ENCODE results near the gene RALGPS1. TPM values are rescaled to one million over a fixed set of nuclear protein-coding genes. Genes with fewer than 3 reads are reported as not detected.
A peak's percentile ranks its signal among the peaks of the same experiment; 100 is the strongest.

Gene RALGPS1
- total RNA-seq, 1 experiment from 2014 or later: 0.87 TPM

GRCh38 chr9:127185931-127186781 lies 271.6 kb downstream of the RALGPS1 start:
- in situ Hi-C loops (cut with HindIII; ENCODE audit: low pct_unique_long_range_greater_than_20kb, low sequenced_read_pairs): no loop called here

GRCh38 chr9:127186806-127187205 lies 272.2 kb downstream of the RALGPS1 start:
- no peak for DNase-seq (ENCODE audit: low read depth, low spot score)
- in situ Hi-C loops (cut with HindIII; ENCODE audit: low pct_unique_long_range_greater_than_20kb, low sequenced_read_pairs): no loop called here

More at GRCh38 chr9:127185931-127186781, 271.6 kb downstream of the RALGPS1 start:
- no peak for DNase-seq (ENCODE audit: low read depth, low spot score)

GRCh38 chr9:127187231-127187956 lies 272.8 kb downstream of the RALGPS1 start:
- in situ Hi-C loops (cut with HindIII; ENCODE audit: low pct_unique_long_range_greater_than_20kb, low sequenced_read_pairs): no loop called here
- DNase-seq (ENCODE audit: low read depth, low spot score): no peak

GRCh38 chr9:127188396-127188795 lies 273.8 kb downstream of the RALGPS1 start:
- in situ Hi-C loops (cut with HindIII; ENCODE audit: low pct_unique_long_range_greater_than_20kb, low sequenced_read_pairs): no loop called here
- no peak for DNase-seq (ENCODE audit: low read depth, low spot score)

- DNase-seq (ENCODE audit: low read depth, low spot score): no peak
- in situ Hi-C loops (cut with HindIII; ENCODE audit: low pct_unique_long_range_greater_than_20kb, low sequenced_read_pairs): no loop called here
These were observed 275.0 kb downstream of the RALGPS1 start for GRCh38 chr9:127189628-127190027.

GRCh38 chr9:127192744-127193143 lies 278.2 kb downstream of the RALGPS1 start:
- in situ Hi-C loops (cut with HindIII; ENCODE audit: low pct_unique_long_range_greater_than_20kb, low sequenced_read_pairs): no loop called here
- DNase-seq (ENCODE audit: low read depth, low spot score): no peak

- no peak for DNase-seq (ENCODE audit: low read depth, low spot score)
- in situ Hi-C loops (cut with HindIII; ENCODE audit: low pct_unique_long_range_greater_than_20kb, low sequenced_read_pairs): no loop called here
These were observed 278.9 kb downstream of the RALGPS1 start for GRCh38 chr9:127193483-127193882.

- in situ Hi-C loops (cut with HindIII; ENCODE audit: low pct_unique_long_range_greater_than_20kb, low sequenced_read_pairs): no loop called here
- DNase-seq (ENCODE audit: low read depth, low spot score): no peak
These were observed 280.5 kb downstream of the RALGPS1 start for GRCh38 chr9:127194881-127195713.

- in situ Hi-C loops (cut with HindIII; ENCODE audit: low pct_unique_long_range_greater_than_20kb, low sequenced_read_pairs): no loop called here
These were observed 281.6 kb downstream of the RALGPS1 start for GRCh38 chr9:127195976-127196825.

GRCh38 chr9:127196826-127197145 lies 282.2 kb downstream of the RALGPS1 start:
- in situ Hi-C loops (cut with HindIII; ENCODE audit: low pct_unique_long_range_greater_than_20kb, low sequenced_read_pairs): no loop called here
- no peak for DNase-seq (ENCODE audit: low read depth, low spot score)

More at GRCh38 chr9:127195976-127196825, 281.6 kb downstream of the RALGPS1 start:
- no peak for DNase-seq (ENCODE audit: low read depth, low spot score)

GRCh38 chr9:127197186-127197860 lies 282.7 kb downstream of the RALGPS1 start:
- in situ Hi-C loops (cut with HindIII; ENCODE audit: low pct_unique_long_range_greater_than_20kb, low sequenced_read_pairs): no loop called here
- no peak for DNase-seq (ENCODE audit: low read depth, low spot score)

GRCh38 chr9:127197861-127198430 lies 283.4 kb downstream of the RALGPS1 start:
- in situ Hi-C loops (cut with HindIII; ENCODE audit: low pct_unique_long_range_greater_than_20kb, low sequenced_read_pairs): no loop called here
- no peak for DNase-seq (ENCODE audit: low read depth, low spot score)

GRCh38 chr9:127198587-127198986 lies 284.0 kb downstream of the RALGPS1 start:
- in situ Hi-C loops (cut with HindIII; ENCODE audit: low pct_unique_long_range_greater_than_20kb, low sequenced_read_pairs): no loop called here
- no peak for DNase-seq (ENCODE audit: low read depth, low spot score)

- in situ Hi-C loops (cut with HindIII; ENCODE audit: low pct_unique_long_range_greater_than_20kb, low sequenced_read_pairs): no loop called here
- peak; percentile 73 for DNase-seq (ENCODE audit: low read depth, low spot score)
These were observed 284.6 kb downstream of the RALGPS1 start for GRCh38 chr9:127199001-127199791.

GRCh38 chr9:127200106-127200862 lies 285.7 kb downstream of the RALGPS1 start:
- no peak for DNase-seq (ENCODE audit: low read depth, low spot score)
- in situ Hi-C loops (cut with HindIII; ENCODE audit: low pct_unique_long_range_greater_than_20kb, low sequenced_read_pairs): no loop called here
